ENCODE results near the gene RPS2.

DNA sequence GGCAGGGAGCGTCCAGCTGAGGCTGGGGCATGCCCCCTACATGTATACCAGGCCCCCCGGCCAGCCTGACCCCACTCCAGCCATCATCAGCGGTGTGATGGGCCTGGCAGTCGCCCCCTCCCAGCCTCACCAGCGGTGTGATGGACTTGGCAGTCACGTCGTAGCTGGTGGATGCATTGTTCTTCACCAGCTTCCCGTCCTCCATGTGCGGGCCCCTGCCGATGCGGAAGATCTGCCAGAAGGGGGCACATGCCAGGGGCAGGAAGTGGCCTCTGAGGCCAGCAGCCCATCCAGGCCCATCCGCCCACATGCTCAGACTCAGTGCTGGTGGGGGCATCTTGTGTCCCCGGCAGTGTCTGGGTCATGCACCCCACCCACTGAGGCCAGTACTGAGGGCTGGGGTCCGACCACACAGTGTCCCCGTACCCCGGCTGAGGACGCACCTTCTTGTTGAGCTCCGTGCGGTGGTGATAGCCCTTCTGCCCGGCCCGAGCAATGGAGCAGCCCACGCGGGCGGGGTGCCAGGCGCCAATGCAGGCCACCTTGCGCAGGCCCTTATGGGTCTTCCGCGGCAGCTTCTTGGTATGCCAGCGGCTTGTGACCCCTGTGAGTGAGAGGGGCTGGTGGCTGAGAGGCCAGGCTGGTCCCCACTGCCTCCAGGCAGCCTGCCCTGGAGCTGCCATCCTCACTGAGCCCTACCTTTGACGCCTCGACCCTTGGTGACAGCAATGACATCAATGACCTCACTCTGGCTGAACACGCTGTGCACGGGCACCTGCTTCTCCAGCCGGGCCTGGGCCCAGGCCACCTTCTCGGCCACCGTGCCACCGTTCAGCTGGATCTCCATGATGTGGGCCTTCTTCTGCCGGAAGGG lies 17.9 kb downstream of the RPS2 start:
- TF ChIP-seq, protein P1, sequence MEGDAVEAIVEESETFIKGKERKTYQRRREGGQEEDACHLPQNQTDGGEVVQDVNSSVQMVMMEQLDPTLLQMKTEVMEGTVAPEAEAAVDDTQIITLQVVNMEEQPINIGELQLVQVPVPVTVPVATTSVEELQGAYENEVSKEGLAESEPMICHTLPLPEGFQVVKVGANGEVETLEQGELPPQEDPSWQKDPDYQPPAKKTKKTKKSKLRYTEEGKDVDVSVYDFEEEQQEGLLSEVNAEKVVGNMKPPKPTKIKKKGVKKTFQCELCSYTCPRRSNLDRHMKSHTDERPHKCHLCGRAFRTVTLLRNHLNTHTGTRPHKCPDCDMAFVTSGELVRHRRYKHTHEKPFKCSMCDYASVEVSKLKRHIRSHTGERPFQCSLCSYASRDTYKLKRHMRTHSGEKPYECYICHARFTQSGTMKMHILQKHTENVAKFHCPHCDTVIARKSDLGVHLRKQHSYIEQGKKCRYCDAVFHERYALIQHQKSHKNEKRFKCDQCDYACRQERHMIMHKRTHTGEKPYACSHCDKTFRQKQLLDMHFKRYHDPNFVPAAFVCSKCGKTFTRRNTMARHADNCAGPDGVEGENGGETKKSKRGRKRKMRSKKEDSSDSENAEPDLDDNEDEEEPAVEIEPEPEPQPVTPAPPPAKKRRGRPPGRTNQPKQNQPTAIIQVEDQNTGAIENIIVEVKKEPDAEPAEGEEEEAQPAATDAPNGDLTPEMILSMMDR (IDR thresholded peaks at IDR 0.05), result no peak
- TF ChIP-seq POLR2AphosphoS5 (IDR thresholded peaks at IDR 0.05; ENCODE audit: insufficient read depth in 1 of 2, low read depth in 1 of 2), result no peak
- no peak for TF ChIP-seq POLR2A (IDR thresholded peaks at IDR 0.05)
